Nephron (organoid): Measurements from ENCODE around the gene KITLG.

Source experiments
- H3K27ac Mint-ChIP-seq, 3 experiments: 2 replicates each; pipeline ENCODE4 v1.8.0; 2020; ENCODE audit warnings: mixed read lengths in 3 of 3, mild to moderate bottlenecking in 2 of 3, moderate library complexity in 1 of 3
- H3K27me3 Mint-ChIP-seq: 2 replicates; pipeline ENCODE4 v1.8.0; 2021; ENCODE audit warnings: low read depth, mild to moderate bottlenecking, moderate library complexity, mixed read lengths
- H3K36me3 Mint-ChIP-seq: 2 replicates; pipeline ENCODE4 v1.8.0; 2020; ENCODE audit warnings: low read depth, mixed read lengths
- H3K4me1 Mint-ChIP-seq: 2 replicates; pipeline ENCODE4 v1.8.0; 2020; ENCODE audit warnings: mixed read lengths
- H3K4me3 Mint-ChIP-seq, 3 experiments: 2 replicates each; pipeline ENCODE4 v1.8.0; 2020; ENCODE audit warnings: mild to moderate bottlenecking in 3 of 3, mixed read lengths in 3 of 3, moderate library complexity in 2 of 3
- H3K9me3 Mint-ChIP-seq: 2 replicates; pipeline ENCODE4 v1.8.0; 2020; ENCODE audit warnings: mixed read lengths
- CTCF ChIP-seq, 3 experiments: fragments of 200-600 bp; sonication (generic); IDR thresholded peaks; one replicate each; pipeline ENCODE4 v1.5.0; 2021; ENCODE audit warnings: antibody characterized with exemption in 3 of 3; ENCODE audit not compliant: unreplicated experiment in 3 of 3

The KITLG gene

GRCh38 chr12:88451205-88451604 lies 129.1 kb downstream of the KITLG start:
- no peak overlapping the region for H3K27ac Mint-ChIP-seq
- TF ChIP-seq CTCF (IDR thresholded peaks at IDR 0.05; ENCODE audit: unreplicated experiment in 3 of 3), result no peak
- H3K36me3 Mint-ChIP-seq, result no peaks in the 10 kb centered on the region
- H3K9me3 Mint-ChIP-seq, result no peaks in the 10 kb centered on the region
- H3K4me3 Mint-ChIP-seq, result no peak overlapping the region
- H3K27me3 Mint-ChIP-seq, result no peaks in the 10 kb centered on the region
- no peaks in the 10 kb centered on the region for H3K4me1 Mint-ChIP-seq

GRCh38 chr12:88450136-88450535 lies 130.1 kb downstream of the KITLG start:
- Mint-ChIP-seq H3K9me3 (no peaks in the 10 kb centered on the region), H3K27me3 (no peaks in the 10 kb centered on the region), H3K36me3 (no peaks in the 10 kb centered on the region), H3K27ac (no peak overlapping the region), H3K4me1 (no peaks in the 10 kb centered on the region), H3K4me3 (no peak overlapping the region)
- no peak for TF ChIP-seq CTCF (IDR thresholded peaks at IDR 0.05; ENCODE audit: unreplicated experiment in 3 of 3)

GRCh38 chr12:88448337-88448915 lies 131.8 kb downstream of the KITLG start:
- no peak overlapping the region for H3K4me3 Mint-ChIP-seq
- no peaks in the 10 kb centered on the region for H3K9me3 Mint-ChIP-seq

GRCh38 chr12:88445705-88446394 lies 134.4 kb downstream of the KITLG start:
- no peaks in the 10 kb centered on the region for H3K4me1 Mint-ChIP-seq
- no peak for TF ChIP-seq CTCF (IDR thresholded peaks at IDR 0.05; ENCODE audit: unreplicated experiment in 3 of 3)
- no peaks in the 10 kb centered on the region for H3K36me3 Mint-ChIP-seq
- no peaks in the 10 kb centered on the region for H3K27me3 Mint-ChIP-seq
- H3K27ac Mint-ChIP-seq, result no peak overlapping the region
- peaks cover 7% of the 10 kb centered on the region for H3K9me3 Mint-ChIP-seq
- no peak overlapping the region for H3K4me3 Mint-ChIP-seq

More at GRCh38 chr12:88448337-88448915, 131.8 kb downstream of the KITLG start:
- Mint-ChIP-seq H3K36me3 (no peaks in the 10 kb centered on the region), H3K27ac (no peak overlapping the region), H3K27me3 (no peaks in the 10 kb centered on the region), H3K4me1 (no peaks in the 10 kb centered on the region)
- no peak for TF ChIP-seq CTCF (IDR thresholded peaks at IDR 0.05; ENCODE audit: unreplicated experiment in 3 of 3)

- no peak for TF ChIP-seq CTCF (IDR thresholded peaks at IDR 0.05; ENCODE audit: unreplicated experiment in 3 of 3)
- H3K36me3 Mint-ChIP-seq, result no peaks in the 10 kb centered on the region
- no peak overlapping the region for H3K4me3 Mint-ChIP-seq
- H3K4me1 Mint-ChIP-seq, result no peaks in the 10 kb centered on the region
- peaks cover 19% of the 10 kb centered on the region for H3K9me3 Mint-ChIP-seq
- peak overlapping the region in 1 of 3 experiments; percentile 10 for H3K27ac Mint-ChIP-seq
- H3K27me3 Mint-ChIP-seq, result no peaks in the 10 kb centered on the region
Measured at GRCh38 chr12:88444481-88444880, 135.8 kb downstream of the KITLG start.
